ENCODE measurements around the gene RPH3AL.

The RPH3AL gene

GRCh38 chr17:194828-195602 lies 157.6 kb downstream of the RPH3AL start:
- no peak for DNase-seq

GRCh38 chr17:193841-194806 lies 158.5 kb downstream of the RPH3AL start:
- DNase-seq: no peak

GRCh38 chr17:193426-193810 lies 159.2 kb downstream of the RPH3AL start:
- DNase-seq: no peak

GRCh38 chr17:192666-193425 lies 159.8 kb downstream of the RPH3AL start:
- no peak for DNase-seq

- DNase-seq: no peak
Observed at GRCh38 chr17:189444-189843, 163.2 kb downstream of the RPH3AL start.

- DNase-seq: no peak
Observed at GRCh38 chr17:187130-187529, 165.5 kb downstream of the RPH3AL start.

GRCh38 chr17:185445-186138 lies 167.0 kb downstream of the RPH3AL start:
- no peak for DNase-seq

- DNase-seq: no peak
Observed at GRCh38 chr17:183021-183420, 169.6 kb downstream of the RPH3AL start.

- no peak for DNase-seq
Observed at GRCh38 chr17:182050-182751, 170.4 kb downstream of the RPH3AL start.

GRCh38 chr17:181245-182049 lies 171.2 kb downstream of the RPH3AL start, which contains the start of gene DOC2B:
TSS of gene DOC2B (minus strand) at chr17:181650. CDS start at chr17:181479, 171 bp downstream.
- DNase-seq: no peak

GRCh38 chr17:180381-181244 lies 172.0 kb downstream of the RPH3AL start:
- no peak for DNase-seq

GRCh38 chr17:179781-180380 lies 172.7 kb downstream of the RPH3AL start:
- DNase-seq: no peak

GRCh38 chr17:179066-179432 lies 173.6 kb downstream of the RPH3AL start:
- no peak for DNase-seq

GRCh38 chr17:178292-179065 lies 174.1 kb downstream of the RPH3AL start:
- no peak for DNase-seq

GRCh38 chr17:177762-178161 lies 174.8 kb downstream of the RPH3AL start:
- no peak for DNase-seq

GRCh38 chr17:177155-177554 lies 175.5 kb downstream of the RPH3AL start:
- DNase-seq: no peak

- no peak for DNase-seq
Observed at GRCh38 chr17:173166-173911, 179.3 kb downstream of the RPH3AL start.

GRCh38 chr17:172401-172800 lies 180.2 kb downstream of the RPH3AL start:
- no peak for DNase-seq
